ENCODE measurements around the gene ANKRD11. TPM values are rescaled to one million over a fixed set of nuclear protein-coding genes. Genes with fewer than 3 reads are reported as not detected.

ANKRD11 gene
- total RNA-seq: 100 to 1,000 TPM; 326 to 328 TPM
- polyA plus RNA-seq: 10 to 100 TPM in 2 of 3 donors, 1 to 10 TPM in 1; 8.9 to 61.1 (median 13.9) TPM
- total RNA-seq: 245 to 383 (median 285) reads per million in 6 experiments

DNA sequence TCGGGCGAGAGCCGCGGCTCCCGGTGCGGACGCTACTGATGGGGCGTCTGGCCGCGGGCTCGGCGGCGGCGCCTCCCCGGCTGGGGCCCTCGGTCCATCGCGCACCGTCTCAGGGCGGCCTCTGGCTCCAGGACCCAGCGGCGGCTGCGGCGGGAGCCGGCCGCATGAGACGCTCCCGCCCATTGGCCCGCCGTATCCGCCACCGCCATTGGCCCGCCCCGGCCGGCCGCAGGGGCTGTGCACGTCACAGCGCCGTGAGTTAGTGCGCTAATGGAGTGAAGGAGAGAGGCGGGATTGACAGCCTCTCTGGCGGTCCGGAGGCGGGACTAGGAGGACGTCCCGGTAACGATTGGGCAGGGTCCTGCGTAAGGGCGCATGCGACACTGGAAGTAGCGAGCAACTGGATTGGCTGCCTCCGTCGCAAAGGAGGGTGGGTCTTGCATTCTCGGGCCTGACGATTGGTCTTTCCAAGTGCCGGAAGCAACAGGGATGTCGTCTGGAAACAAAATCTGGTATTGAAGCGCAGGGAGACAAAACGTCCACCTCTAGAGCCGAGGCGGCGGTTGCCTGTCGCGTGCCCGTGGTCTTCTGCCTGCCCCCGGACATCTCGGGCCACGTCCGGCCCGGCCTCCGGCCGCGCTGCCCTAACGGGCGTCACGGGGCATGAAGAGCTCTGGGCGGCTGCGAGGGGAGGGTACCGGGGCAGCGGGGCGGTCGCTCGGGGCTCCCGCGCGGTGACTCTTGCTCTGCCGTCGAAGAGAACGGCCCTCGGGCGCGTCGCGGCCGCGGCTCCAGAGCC, at the start of gene ANKRD11:
Gene ANKRD11 (minus strand): TSS at position 123 of the 799 bp plus-strand sequence. CDS start 173,542 bp downstream, outside the sequence.
- Mint-ChIP-seq H3K27me3 (no peaks in the 10 kb centered on the region), H3K4me3 (peak within 1 kb of the TSS; percentile 92 to 97 (median 94)), H3K36me3 (peaks cover 0 to 17% (median 2%) of the 10 kb centered on the region in 3 donors), H3K27ac (peak within 1 kb of the TSS; percentile 94 to 99 (median 97)), H3K9me3 (no peaks in the 10 kb centered on the region), H3K4me1 (peaks cover 29 to 67% (median 62%) of the 10 kb centered on the region in 4 donors)
- DNase-seq: peak; percentile 92 to 100 (median 98)
- POLR2A ChIA-PET: interaction anchor here (0.6 to 5.0 kb wide), 13 partner anchors 10 to 243 kb away, joined by 3 to 74 read pairs (median 6); partner anchors contain the start of gene SPG7
- ATAC-seq: peak; percentile 82 to 86

DNA sequence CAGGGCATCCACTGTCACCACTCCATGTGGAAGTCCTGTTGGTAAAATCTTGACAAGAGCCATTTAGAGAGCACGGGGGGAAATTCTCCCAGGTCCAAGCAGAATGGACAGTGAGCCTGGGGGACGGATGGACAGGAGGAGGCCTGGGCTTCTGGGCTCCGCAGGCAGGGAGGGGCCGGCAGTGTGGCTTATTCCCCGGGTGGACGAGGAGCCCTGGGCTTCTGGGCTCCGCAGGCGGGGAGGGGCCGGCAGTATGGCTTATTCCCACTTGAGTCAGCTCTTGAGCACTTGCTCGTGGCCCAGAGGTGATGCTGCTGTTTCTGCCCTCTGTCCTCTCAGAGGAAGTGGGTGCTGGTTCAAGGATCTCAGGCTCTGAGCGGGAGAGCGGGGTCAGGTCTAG, 47.9 kb upstream of the ANKRD11 start:
- H3K4me3 Mint-ChIP-seq: no peak overlapping the region
- H3K9me3 Mint-ChIP-seq: no peaks in the 10 kb centered on the region
- ATAC-seq (no peak), DNase-seq (no peak)
- H3K36me3 Mint-ChIP-seq: peaks cover 0 to 27% (median 0%) of the 10 kb centered on the region in 3 donors
- POLR2A ChIA-PET: interaction anchor here (1.9 kb wide), 1 partner anchor 31 kb away, joined by 6 read pairs; the partner anchor contains the start of gene SPG7
- no peaks in the 10 kb centered on the region for H3K27me3 Mint-ChIP-seq
- peak overlapping the region in 7 of 10 donors; percentile 10 to 82 (median 59) for H3K27ac Mint-ChIP-seq
- peaks cover 7 to 27% (median 22%) of the 10 kb centered on the region in 4 donors for H3K4me1 Mint-ChIP-seq

DNA sequence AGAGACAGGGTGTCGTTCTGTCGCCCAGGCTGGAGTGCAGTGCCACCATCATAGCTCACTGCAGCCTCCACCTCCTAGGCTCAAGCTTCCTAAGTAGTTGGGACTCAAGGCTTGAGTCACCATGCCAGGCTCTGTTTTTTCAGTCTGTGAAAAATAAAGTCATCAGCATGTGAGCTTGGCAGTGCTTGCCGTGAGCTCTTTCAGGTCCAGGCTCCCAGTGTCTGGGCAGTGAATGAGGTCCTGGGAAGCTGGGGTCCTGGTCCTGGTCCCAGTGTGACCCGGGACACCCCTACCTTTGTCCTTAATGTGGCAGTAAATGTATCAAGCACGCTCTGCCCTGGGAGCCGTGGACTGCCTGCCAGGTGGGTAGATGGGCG, 47.2 kb upstream of the ANKRD11 start:
- DNase-seq: no peak
- Mint-ChIP-seq H3K36me3 (peaks cover 0 to 30% (median 0%) of the 10 kb centered on the region in 3 donors), H3K27me3 (no peaks in the 10 kb centered on the region), H3K27ac (peak overlapping the region in 7 of 10 donors; percentile 21 to 71 (median 35)), H3K4me3 (no peak overlapping the region), H3K4me1 (peaks cover 7 to 26% (median 22%) of the 10 kb centered on the region in 4 donors), H3K9me3 (no peaks in the 10 kb centered on the region)
- no peak for ATAC-seq
- POLR2A ChIA-PET: interaction anchor here (1.1 to 1.9 kb wide), 2 partner anchors 8 to 30 kb away, joined by 4 to 6 read pairs; partner anchors contain the start of gene SPG7

DNA sequence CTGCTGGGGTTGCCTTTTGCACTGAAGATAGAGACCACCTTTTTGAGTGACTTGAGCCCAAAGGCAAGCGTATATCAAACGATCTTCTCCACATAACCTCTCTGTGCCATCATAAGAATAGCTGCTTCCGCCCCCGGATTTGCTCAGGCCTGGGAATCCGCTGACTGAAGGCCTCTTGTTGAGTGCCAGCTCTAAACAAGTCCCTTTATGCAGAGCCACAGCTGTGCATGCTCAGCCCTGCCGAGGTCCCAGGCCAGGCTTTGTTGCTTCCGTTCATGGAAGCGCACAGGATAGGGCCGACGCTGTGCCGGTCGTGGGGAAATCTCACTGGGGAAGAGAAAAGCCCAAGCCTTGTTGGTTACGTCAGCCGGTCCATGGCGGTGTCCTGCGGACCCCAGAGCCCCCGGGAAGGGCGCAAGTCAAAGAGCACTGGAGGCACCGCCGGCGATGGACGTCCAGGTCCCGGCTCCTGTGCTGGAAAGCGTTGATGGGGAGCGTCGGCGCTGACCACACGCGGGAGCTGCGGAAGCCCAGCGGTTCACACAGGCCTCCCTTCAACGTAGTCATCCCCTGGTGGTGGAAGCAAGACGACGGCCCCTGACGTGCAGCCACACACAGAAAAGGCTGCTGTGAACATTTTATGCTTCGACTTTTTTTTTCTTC, 46.7 kb upstream of the ANKRD11 start:
- DNase-seq: no peak
- H3K27ac Mint-ChIP-seq: peak overlapping the region; percentile 13 to 91 (median 50)
- peaks cover 0 to 31% (median 0%) of the 10 kb centered on the region in 3 donors for H3K36me3 Mint-ChIP-seq
- ATAC-seq: no peak
- no peaks in the 10 kb centered on the region for H3K9me3 Mint-ChIP-seq
- peaks cover 7 to 26% (median 23%) of the 10 kb centered on the region in 4 donors for H3K4me1 Mint-ChIP-seq
- peak overlapping the region in 2 of 10 donors; percentile 18 to 24 for H3K4me3 Mint-ChIP-seq
- no peaks in the 10 kb centered on the region for H3K27me3 Mint-ChIP-seq
- POLR2A ChIA-PET: interaction anchor here (0.9 to 1.9 kb wide), 3 partner anchors 9 to 29 kb away, joined by 4 to 6 read pairs (median 4); partner anchors contain the start of gene SPG7

GRCh38 chr16:89536371-89536770, 46.0 kb upstream of the ANKRD11 start:
- H3K4me1 Mint-ChIP-seq: peaks cover 7 to 25% (median 23%) of the 10 kb centered on the region in 4 donors
- DNase-seq (no peak), ATAC-seq (no peak)
- no peaks in the 10 kb centered on the region for H3K9me3 Mint-ChIP-seq
- peaks cover 0 to 35% (median 0%) of the 10 kb centered on the region in 3 donors for H3K36me3 Mint-ChIP-seq
- peak overlapping the region in 7 of 10 donors; percentile 35 to 91 (median 62) for H3K27ac Mint-ChIP-seq
- POLR2A ChIA-PET: interaction anchor here (0.9 to 1.1 kb wide), 2 partner anchors 10 to 13 kb away, joined by 4 read pairs; no protein-coding TSS in a partner anchor
- H3K27me3 Mint-ChIP-seq: no peaks in the 10 kb centered on the region
- H3K4me3 Mint-ChIP-seq: no peak overlapping the region

- no peaks in the 10 kb centered on the region for H3K27me3 Mint-ChIP-seq
- DNase-seq: peak in 9 of 10 donors; percentile 36 to 81 (median 56)
- H3K4me3 Mint-ChIP-seq: peak overlapping the region; percentile 36 to 80 (median 70)
- ATAC-seq: peak; percentile 93 to 96
- H3K27ac Mint-ChIP-seq: peak overlapping the region; percentile 84 to 98 (median 94)
- POLR2A ChIA-PET: interaction anchor here (0.5 to 2.6 kb wide), 13 partner anchors 13 to 289 kb away, joined by 3 to 19 read pairs (median 5); partner anchors contain the start of genes ANKRD11, RPL13 and SPG7
- H3K9me3 Mint-ChIP-seq: no peaks in the 10 kb centered on the region
- H3K4me1 Mint-ChIP-seq: peaks cover 7 to 23% (median 22%) of the 10 kb centered on the region in 4 donors
- peaks cover 0 to 43% (median 3%) of the 10 kb centered on the region in 3 donors for H3K36me3 Mint-ChIP-seq
These were observed 43.9 kb upstream of the ANKRD11 start for GRCh38 chr16:89534252-89534756.

DNA sequence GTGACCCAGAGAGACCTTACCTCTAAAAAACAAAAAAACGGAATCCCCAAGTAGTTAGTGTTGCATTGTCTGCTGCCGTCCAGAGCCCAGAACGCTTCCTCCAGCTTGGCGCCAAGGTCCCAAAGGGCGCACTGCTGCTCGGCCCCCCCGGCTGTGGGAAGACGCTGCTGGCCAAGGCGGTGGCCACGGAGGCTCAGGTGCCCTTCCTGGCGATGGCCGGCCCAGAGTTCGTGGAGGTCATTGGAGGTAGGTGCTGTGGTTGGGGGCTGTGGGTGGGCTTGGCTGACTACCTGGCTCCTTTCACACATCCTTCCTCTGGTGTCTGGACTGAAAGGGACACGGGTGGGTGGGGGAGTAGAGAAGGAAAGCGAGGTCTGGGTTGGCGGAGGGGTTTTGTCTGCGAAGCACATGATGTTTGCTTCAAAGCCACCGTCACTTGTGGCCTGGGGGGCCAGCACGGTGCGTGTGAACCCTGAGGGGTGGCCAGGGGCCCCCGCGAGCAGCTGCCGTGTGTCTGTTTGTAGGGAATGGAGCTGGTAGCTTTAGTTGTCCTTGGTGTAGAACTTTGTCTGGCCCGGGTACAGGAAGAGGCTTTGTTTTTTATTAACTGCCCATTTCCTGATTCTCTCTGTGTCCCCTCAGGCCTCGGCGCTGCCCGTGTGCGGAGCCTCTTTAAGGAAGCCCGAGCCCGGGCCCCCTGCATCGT, 41.6 kb upstream of the ANKRD11 start:
- POLR2A ChIA-PET: interaction anchor here (1.9 kb wide), 1 partner anchor 43 kb away, joined by 9 read pairs; no protein-coding TSS in a partner anchor
- peak overlapping the region in 3 of 10 donors; percentile 25 to 52 (median 40) for H3K27ac Mint-ChIP-seq
- H3K9me3 Mint-ChIP-seq: no peaks in the 10 kb centered on the region

DNA sequence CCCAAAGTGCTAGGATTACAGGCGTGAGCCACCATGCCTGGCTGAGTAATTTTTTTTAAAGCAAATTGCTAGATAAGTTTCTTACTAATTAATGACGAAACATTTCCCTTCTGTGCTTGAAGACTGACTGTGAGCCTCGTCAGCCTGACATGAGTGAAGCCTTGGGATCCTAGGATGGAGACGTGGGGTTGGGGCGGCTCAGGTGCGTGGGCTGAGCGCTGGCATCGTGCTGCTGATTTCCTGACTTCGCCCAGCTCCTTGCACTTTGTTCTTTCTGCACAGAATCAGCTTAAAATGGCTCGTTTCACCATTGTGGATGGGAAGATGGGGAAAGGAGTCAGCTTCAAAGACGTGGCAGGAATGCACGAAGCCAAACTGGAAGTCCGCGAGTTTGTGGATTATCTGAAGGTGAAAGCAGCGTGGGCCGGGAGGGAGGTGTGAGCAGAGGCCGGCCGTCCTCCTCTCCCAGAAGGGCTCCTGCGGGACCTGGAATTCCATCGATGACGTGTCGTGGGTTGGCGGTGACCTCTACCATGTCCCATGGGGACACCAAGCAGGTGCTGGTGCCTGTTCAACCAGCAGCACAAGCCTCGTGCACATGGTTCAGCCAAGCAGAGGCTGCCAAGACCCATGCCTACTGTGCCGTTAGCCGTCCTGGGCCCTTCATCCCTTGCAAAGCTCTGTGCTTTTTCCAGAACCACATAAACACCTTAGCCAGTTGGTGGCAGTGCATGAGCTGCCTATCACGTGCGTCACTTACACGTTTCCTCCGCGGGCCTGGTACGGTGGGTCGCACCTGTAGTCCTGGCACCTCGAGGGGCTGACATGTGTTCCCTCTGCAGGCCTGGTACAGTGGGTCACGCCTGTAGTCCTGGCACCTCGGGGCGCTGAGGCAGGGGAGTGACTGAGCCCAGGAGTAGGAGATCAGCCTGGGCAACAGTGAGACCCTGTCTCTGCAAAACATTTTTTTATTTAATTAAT, 40.3 kb upstream of the ANKRD11 start:
- no peaks in the 10 kb centered on the region for H3K27me3 Mint-ChIP-seq
- H3K36me3 Mint-ChIP-seq: peaks cover 0 to 65% (median 14%) of the 10 kb centered on the region in 3 donors
- ATAC-seq (no peak), DNase-seq (no peak)
- H3K4me3 Mint-ChIP-seq: no peak overlapping the region
- no peaks in the 10 kb centered on the region for H3K9me3 Mint-ChIP-seq
- H3K27ac Mint-ChIP-seq: peak overlapping the region in 1 of 10 donors; percentile 57
- H3K4me1 Mint-ChIP-seq: peaks cover 7 to 23% (median 22%) of the 10 kb centered on the region in 4 donors
- POLR2A ChIA-PET: no interaction called here

More for the DNA sequence above, 41.6 kb upstream of the ANKRD11 start:
- no peak overlapping the region for H3K4me3 Mint-ChIP-seq
- H3K4me1 Mint-ChIP-seq: peaks cover 7 to 23% (median 22%) of the 10 kb centered on the region in 4 donors
- DNase-seq (no peak), ATAC-seq (no peak)
- no peaks in the 10 kb centered on the region for H3K27me3 Mint-ChIP-seq
- peaks cover 0 to 55% (median 11%) of the 10 kb centered on the region in 3 donors for H3K36me3 Mint-ChIP-seq

GRCh38 chr16:89529097-89529496, 38.7 kb upstream of the ANKRD11 start:
- ATAC-seq: no peak
- H3K9me3 Mint-ChIP-seq: no peaks in the 10 kb centered on the region
- peaks cover 0 to 78% (median 23%) of the 10 kb centered on the region in 3 donors for H3K36me3 Mint-ChIP-seq
- peaks cover 2 to 17% (median 9%) of the 10 kb centered on the region in 4 donors for H3K4me1 Mint-ChIP-seq
- peak overlapping the region in 2 of 10 donors; percentile 11 to 72 for H3K27ac Mint-ChIP-seq
- POLR2A ChIA-PET: interaction anchor here (0.6 to 0.7 kb wide), 2 partner anchors 21 to 136 kb away, joined by 3 read pairs; partner anchors contain the start of gene SPG7
- DNase-seq: no peak
- H3K27me3 Mint-ChIP-seq: no peaks in the 10 kb centered on the region
- no peak overlapping the region for H3K4me3 Mint-ChIP-seq

- Mint-ChIP-seq H3K9me3 (no peaks in the 10 kb centered on the region), H3K4me1 (peaks cover 0 to 8% (median 3%) of the 10 kb centered on the region in 4 donors), H3K27ac (peak overlapping the region in 1 of 10 donors; percentile 41), H3K27me3 (no peaks in the 10 kb centered on the region), H3K36me3 (peaks cover 0 to 92% (median 25%) of the 10 kb centered on the region in 3 donors), H3K4me3 (no peak overlapping the region)
- DNase-seq (no peak), ATAC-seq (no peak)
- POLR2A ChIA-PET: interaction anchor here (0.6 to 1.2 kb wide), 4 partner anchors 14 to 35 kb away, joined by 3 to 8 read pairs (median 4); partner anchors contain the start of gene SPG7
These were observed 35.0 kb upstream of the ANKRD11 start for GRCh38 chr16:89525146-89525913.

Data from naive thymus-derived CD8-positive, alpha-beta T cell (primary cell).